CD4-positive, alpha-beta T cell treated with Interleukin-6 at 100 ng/mL for 8 hours (primary cell): ENCODE results near the gene BTBD16.

ENCODE experiments used
- DNase-seq: peaks from one replicate; pipeline ENCODE4 v3.0.0-alpha.2; 2020; ENCODE audit warnings: mixed read lengths, low spot score

Gene BTBD16

DNA sequence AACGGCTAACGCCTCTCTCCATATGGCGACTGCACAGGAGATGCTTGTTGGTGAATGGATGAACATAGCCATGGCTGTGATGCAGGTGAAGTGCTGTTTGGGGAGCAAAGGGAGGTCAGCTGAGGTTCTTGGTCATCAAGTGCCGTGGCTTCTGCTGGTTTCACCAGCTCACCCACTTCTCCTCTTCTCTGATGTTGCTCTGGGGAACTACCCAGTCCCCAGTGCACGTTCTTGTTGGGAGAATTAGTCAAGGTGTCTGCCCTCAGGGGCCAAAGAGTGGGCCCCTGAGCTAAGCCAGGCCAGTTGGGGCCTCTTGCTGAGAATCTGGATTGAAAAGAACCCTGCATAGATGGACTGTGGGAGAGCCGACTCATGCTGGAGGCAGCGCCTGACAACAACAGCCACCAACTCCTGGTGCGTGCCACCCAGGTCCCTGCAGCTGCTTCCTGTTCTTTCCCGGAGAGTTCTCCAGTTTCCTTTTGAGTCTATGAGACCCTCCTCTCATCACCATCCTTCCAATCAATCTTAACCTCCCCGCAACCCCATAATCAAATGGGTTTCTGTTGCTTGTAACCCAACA is 3.0 kb downstream of the BTBD16 start:
- no peak for DNase-seq

DNA sequence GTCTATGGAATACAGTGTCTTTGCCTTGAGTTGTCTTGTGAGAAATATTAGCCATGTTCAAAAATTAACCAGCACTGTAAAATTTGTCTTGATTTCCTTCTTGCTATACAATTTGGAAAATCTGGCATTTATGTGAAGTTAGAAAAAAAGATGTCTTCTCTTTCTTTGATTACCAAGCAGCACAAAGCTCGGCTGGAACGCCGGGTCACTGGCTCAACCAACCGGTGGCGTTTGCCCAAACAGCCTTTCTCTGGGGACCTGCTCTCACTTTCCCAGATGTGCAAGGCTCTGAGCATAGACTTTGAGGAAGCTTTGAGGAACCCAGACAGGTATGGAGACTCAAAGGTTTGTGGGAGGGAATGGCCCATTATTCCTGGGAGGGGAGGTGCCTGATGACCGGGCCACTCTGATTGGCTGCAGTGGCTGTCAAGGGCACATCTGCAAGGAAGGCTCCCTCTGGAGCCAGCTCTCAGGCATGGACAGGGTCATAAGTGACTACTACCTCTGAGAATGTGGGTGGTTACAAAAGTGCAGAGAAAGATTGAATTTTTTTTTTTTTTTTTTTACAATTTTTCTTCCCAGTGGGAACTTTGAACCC is 5.6 kb downstream of the BTBD16 start:
- no peak for DNase-seq

DNA sequence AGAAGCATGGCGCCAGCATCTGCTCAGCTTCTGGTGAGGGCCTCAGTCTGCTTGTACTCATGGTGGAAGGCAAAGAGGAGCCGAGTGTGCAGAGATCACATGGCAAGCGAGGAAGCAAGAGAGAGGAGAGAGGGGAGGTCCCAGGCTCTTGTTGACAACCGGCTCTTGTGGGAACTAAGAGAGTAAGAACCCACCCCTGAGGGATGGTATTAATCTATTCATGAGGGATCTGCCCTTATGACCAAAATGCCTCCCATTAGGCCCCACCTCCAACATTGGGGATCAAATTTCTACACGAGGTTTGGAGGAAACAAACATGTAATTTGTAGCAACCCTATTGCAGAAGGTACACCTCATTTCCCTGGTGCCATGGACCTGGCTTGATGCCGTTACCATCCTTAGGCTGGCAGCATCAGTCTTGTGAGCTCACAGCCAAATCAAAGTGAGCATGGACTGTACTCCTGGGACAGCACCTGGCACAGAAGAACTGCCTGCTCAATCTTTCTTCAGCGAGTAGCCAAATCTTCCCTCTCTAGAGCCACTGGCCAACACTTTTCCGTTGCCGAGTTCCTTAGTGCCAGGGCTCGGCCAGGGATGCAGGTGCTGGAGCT is 6.5 kb downstream of the BTBD16 start:
- no peak for DNase-seq

DNA sequence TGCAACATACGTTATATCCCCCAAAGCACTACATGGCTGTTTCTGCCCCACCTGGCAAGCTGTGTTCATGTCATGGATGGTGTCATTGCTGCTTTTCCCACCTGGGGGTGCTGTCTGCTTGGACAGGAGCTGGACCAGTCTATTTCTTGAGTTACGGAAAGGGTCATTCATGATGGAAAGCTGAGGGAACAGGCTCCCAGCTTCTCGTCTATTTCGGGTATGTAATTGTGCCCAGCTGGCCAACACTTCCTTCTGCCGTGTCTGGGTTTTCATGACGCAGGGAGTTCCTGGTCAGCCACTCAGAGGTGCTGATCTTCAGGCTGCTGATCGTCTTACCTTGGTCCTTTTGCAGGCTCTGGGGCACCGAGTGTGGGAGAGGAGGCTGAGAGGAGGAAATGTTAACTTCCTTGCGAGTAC is 8.6 kb downstream of the BTBD16 start:
- no peak for DNase-seq

DNA sequence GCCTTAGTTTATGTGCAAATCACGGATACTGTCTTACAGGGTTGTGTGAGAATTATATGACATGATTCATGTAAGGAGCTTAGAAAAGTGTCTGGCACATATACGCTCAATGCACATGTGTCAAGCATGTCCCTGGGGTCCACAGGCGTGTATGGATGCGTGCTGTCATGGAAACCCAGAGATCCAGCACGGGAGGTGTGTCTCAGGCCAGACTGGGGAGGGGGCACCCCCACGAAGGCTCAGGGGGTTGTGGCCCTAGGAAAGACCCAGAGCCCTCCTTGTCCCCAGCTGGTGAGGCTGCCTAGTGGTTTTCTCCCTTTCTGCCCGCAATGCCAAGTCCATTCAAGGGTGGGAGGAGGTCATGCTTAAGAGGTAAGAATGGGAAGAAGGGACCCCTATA is 9.1 kb downstream of the BTBD16 start:
- no peak for DNase-seq

DNA sequence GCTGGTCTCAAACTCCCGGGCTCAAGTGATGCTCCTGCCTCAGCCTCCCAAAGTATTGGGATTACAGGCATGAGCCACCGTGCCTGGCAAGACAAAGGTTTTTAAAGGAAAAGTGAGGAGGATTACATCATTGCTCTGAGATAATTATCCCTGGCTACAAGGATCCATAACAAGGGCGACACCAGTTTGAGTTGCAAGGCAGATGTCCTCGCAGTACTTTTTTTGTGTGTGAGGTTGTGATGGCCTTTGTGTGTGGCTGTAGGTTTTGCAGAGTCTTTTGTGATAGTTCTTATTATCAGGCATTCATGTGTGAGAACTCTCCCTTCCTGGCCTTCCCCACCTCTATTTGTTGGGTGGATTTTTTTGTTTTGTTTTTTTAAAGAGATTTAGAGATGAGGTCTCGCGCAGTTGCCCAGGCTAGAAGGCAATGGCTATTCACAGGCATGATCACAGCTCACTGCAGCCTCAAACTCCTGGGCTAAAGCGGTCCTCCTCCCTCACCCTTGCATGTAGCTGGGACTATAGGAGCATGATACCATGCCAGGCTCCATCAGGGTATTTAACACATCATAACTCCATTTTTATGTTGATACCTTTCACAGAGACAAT is 10.0 kb downstream of the BTBD16 start:
- DNase-seq, result no peak

DNA sequence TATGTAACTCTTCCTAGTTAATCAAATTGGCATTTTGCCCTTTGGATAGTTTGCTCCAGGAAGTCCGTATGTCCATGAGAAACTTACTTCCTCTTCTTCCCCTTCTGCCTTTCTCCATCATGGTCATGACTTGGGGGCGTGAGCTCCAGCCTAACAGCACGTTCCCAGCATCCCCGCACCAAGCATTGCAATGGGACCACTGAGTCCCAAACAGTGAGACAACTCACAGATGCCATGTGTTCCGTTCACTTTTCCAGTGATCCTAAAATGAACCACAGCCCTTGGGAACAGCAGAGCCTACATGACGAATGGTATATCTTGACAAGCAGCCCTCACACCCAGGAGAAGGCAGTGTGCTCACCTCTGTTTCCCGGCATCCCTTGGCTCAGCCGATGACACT is 10.7 kb downstream of the BTBD16 start:
- DNase-seq, result no peak

DNA sequence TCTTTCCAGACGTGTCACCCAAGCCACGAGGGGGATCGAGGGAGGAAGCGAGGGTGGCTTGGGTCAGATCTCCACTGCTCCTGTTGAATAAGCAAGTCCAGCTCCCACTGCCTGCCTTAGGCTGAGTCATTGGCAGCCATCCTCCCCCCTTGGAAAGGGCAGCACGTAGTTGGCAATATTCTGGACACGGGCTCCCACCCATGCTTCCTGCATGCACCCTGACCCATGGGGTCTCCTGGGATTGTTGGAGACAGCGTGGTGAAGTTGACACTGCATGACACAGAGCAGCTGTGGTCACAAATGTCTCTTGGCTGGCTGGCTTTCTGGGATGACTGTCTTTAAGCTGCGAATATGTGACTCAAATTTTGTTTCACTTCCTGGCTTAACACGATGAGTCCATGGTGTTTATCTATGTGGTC is 11.2 kb downstream of the BTBD16 start:
- no peak for DNase-seq

DNA sequence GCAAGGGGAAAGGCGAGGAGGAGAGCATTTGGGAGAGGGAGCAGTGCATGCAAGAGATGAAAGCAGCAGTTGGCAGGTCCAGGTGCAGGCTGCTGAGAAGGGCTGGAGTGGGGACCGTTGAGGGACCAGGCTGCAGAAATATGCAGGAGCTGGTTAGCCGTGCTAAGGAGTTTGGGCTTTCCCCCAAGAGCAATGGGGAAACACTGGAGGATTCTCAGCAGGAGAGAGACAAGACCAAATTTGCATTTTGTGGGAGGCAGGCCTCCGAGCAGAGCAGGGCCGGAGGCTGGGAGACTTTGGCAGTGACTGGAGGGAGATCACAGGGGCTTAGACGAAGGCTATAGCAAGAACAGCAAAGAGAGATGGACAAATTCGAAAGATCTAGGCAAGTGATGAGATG is 11.8 kb downstream of the BTBD16 start:
- DNase-seq, result no peak

DNA sequence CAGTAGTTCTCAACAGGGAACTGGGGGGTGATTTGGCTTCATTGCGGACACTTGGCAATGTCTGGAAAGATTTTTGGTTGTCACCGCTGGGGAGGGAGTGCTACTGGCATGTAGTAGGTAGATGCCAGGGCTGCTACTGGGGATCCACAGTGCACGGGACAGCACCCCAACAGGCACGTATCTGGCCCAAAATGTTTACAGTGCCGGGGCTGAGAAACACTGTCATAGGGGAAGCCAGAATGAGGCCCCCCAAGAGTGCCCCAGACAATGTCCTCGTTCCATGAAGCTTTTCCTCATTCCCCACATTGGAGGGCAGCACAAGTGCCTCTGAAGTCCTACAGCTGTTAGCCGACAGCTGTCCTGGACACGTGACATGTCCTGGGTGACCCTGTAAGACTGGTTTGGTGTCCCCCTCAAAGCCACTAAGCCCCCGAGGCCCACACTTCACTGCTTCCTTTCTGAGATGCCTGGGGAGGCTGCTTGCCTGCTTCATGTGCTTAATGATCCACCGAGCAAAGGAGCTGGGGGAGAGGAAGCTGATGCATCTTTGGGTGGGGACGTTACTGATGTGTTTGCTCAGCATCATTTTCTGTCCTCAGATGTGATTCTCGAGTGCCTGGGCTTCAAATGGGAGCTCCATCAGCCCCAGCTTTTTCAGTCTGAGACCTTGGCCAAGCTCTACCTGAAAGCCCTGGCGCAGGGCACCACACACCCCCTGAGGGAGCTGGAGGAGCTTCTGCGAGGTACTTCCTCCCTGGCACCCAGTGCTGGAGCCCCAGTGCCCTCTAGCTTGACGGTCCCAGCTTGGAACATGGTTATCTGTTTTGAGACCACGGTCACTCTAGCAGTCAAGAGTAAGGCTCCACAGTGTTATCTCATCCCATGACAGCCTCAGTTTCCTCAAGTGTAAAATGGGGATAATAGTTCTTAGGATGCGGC is 14.7 kb downstream of the BTBD16 start:
- DNase-seq, result no peak

DNA sequence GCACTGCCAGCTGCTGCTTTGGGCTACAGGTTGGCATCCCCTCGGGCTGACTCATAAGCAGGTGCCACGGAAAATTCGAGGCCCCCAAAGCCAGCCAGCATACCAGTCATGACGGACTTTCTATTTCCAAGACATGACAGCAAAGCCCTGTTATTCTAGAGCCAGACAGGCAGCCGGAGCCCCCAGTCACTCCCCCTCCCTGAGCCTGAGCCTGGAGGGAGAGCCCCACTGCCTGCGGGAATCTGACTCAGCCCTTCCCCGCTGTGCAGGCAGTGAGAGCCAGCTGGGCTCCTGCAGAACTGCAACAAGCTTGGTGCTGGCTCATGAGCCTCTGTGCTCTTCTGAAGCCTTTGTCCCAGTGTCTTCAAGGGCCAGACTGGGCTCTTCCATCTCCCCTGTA is 15.8 kb downstream of the BTBD16 start:
- DNase-seq, result no peak

DNA sequence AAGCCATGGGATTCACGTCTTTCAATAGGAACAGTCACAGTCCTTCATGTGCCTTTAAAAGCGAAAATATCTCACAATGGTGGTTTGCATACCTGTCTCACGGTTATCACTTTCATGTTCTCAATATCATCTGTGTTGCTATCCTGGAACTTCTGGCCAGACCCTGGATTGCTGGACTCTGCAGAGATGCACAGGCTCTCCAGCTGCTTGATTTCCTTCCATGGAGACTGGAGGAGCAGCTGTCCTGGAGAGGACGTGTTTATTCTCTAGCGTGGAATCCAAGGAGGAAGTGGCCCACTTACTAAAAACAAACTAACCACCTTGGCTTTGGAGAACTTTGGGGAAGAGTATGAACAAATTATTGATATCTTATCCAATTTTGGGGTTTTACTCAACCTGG is 16.5 kb downstream of the BTBD16 start:
- no peak for DNase-seq

DNA sequence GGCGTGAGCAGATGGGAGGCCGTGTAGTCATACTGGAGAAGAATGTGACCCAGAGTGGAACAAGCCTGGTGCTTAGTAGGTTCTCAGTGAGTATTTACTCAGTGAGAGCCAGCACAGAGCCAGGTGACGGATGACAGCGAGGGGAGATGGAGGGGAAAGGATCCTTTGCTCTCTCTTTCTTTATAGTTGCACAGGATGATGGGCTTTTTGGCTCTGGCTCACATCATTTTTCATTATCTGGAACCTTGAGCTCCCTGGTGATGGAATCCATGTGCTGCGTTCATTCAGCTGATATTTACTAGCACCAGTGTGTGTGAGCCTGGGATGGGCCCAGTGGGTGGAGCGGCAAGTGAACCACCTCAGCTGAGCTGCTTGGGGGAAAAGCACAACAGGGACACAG is 17.2 kb downstream of the BTBD16 start:
- DNase-seq, result no peak

DNA sequence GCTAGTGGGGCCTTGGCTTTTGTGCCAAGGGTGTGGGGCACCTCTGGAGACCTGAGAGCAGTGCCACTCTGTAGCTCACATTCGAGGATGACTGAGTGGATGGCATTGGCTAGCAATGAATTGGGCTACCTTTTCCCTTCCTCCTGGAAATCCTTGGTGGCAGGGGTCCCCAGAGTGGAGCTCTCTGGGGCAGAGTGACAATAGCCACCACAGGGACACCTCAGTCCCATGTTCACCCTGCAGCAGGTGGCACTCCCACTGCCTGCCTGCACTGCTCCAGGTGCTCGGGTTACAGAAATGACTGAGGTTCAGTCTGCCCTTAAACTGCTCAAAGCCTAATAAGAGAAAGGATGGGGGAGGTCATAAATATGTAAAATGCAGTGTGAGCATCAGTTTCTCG is 17.8 kb downstream of the BTBD16 start:
- no peak for DNase-seq

DNA sequence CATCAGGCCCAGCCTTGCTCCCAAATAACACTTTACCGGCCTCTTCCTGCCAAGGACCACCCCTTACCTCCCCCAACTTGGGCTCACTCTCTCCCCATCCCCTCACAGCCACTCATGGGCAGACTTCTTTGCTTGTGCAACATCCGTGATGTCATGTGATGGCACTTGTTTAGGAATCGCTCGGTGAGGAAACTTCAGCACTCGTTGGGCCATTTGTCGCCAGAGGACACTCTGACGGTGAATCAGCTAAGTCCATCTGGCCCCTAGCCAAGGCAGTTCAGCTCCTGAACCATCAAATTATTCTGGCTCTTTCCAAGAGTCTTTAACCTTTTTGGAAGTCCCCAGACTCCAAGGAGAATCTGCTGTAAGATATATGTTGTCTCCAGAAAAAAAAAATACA is 19.2 kb downstream of the BTBD16 start:
- DNase-seq, result no peak

DNA sequence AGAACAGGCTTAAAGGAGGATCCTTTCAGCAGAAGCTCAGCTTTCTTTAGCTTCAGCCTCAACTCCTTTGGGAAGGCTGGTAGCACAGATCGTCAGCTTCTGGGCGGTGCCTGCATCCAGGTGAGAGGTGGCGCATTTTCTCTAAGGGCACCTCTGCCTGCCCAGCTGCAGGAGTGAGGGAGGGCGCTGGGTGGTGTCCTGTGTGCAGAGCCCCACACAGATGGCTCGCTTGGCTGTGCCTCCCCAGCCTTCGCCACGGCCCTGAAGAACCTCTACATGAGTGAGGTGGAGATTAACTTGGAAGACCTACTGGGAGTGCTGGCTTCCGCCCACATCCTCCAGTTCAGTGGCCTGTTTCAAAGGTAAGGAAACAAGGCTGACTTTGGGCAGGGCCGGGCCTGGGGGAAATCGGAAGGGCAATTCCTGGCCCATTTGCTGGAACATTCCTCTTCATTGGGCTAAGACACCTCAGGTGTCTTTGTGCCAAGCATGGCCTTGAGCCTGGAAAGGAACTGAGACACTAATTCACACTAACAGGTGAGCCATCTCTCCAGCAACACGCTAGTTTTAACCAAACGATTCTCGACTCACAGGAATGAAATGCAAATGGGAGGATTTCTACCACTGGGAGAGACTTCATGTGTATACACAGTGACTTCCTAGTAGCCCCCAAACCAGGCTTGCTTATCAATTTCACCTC is 19.9 kb downstream of the BTBD16 start:
- DNase-seq, result no peak

DNA sequence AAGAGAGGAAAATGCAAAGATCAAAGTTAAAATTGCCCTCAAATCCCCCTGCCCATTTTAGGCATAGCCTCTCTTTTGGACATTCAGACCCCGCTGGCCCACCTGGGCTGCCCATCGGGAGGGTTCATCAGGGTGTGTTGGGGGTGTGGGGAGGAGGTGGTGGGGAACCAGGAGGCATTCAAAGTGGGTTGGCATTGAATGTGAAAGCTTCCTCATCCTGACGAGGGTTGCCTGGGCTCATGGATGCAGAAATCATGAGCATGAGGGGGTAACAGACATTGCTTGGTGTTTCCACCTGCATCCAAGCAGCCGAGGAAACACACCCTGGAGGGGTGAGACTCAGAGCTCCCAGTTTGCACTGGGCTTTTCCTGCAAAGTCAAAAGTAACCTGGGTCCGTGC is 20.6 kb downstream of the BTBD16 start:
- DNase-seq, result no peak

DNA sequence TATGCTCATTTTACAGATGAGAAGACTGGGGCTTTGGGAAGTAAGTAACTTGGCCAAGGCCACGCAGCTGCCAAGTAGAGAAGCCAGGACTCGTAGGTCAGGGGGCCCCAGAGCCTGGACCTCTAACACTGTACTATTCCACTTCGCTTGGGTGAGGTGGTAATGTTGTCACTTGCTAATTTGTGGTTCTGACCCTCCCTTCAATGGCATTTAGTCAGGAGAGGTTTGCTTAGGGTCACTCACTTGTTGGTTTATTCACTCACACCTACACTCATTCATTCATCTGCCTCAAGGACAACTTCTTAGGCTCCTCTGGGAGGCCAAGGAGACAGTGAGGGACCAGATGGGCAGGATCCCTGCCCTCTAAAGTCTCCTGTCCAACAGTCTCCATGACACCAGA is 21.3 kb downstream of the BTBD16 start:
- no peak for DNase-seq

DNA sequence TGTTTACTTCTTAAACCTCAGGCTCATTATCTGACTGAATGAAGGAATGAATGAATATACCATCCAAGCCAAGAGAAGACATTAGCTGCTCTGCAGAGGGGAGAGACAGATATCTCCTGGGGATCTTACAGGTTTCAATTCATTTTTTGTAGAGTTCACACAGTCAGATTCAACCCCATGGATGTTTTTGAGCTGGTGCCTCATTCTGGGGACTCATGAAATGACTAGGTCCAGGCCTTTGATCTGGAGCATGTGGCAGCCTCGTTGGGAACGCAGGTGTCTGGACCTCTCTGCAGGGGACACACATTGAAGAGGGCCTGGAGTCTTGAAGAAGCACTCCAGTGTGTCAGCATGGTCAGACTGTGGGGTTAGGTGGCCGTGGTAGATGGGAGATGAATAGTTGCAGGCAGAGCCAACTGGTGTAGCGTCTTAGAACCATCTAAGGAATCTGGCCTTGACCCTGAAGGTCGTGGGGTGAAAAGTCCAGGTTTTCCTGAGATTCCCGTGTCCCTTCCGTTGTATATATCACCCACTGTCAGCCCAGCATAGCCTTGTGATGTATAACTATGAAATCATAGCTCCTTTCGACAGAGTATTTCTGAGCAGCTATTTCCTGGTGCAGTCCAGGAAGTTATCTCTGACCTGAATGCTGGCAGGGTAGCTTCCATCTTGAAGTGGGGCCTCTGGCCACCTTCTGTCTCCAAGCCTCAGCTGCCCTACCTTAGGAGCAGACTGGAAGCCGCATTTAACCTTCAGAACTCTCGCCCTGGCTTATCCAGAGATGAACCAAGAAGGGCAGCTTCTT is 22.3 kb downstream of the BTBD16 start:
- no peak for DNase-seq

DNA sequence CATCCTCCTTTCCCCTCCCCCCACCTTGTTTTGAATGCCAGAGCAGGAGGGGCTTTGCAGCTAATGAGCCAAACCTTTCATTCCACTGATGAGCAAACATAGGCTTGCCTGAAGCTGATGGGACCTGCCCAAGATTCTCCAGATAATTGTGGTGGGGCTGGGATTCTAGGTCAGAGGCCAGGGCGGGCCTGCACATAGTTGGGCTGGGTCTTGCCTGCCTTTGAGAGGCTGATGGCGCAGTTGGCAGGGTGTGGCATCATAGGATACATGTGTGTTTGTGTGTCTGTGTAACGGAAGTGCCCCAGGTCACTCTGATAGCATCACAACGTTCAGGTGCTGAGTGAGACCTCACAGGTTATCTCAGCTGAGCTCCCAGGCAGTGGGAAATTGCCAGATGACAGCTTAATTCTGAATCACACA is 22.9 kb downstream of the BTBD16 start:
- no peak for DNase-seq
